Islet of Langerhans (tissue), 1 donor: ENCODE results near the gene LASP1NB.
"Not testable (repeated sequence)": the region's sequence is repeated elsewhere in the genome, so short reads cannot be mapped to it uniquely, and the experiment has no call there.

Experiments
- FAIRE-seq: peaks from one replicate; lab custom pipeline; 2011; peaks lifted over from hg19 to GRCh38; lab: Jason Lieb, UNC

Gene LASP1NB

GRCh38 chr17:38967290-38967738, 41.9 kb downstream of the LASP1NB start, which contains the start of gene FBXO47:
TSS of gene FBXO47 (minus strand) at chr17:38967403. CDS start at chr17:38963025, 4,378 bp downstream.
- no peak for FAIRE-seq

- FAIRE-seq = no peak
Observed at GRCh38 chr17:38969281-38969680, 43.9 kb downstream of the LASP1NB start.

- FAIRE-seq = no peak
Observed at GRCh38 chr17:38970128-38970527, 44.7 kb downstream of the LASP1NB start.

- no peak for FAIRE-seq
Observed at GRCh38 chr17:38970804-38971203, 45.4 kb downstream of the LASP1NB start.

GRCh38 chr17:38976187-38976551, 50.8 kb downstream of the LASP1NB start:
- not testable (repeated sequence) for FAIRE-seq

GRCh38 chr17:38978180-38978579, 52.8 kb downstream of the LASP1NB start:
- no peak for FAIRE-seq
